NOMO-1 (cell line): ENCODE data around the gene SYNE2.
"Not testable (repeated sequence)": the region's sequence is repeated elsewhere in the genome, so short reads cannot be mapped to it uniquely, and the experiment has no call there.

ENCODE experiments used
- DNase-seq, 2 experiments: peaks; one replicate each; lab custom pipeline; 2025; ENCODE audit not compliant: unreplicated experiment in 2 of 2; lab: John Stamatoyannopoulos, UW

The SYNE2 gene

GRCh38 chr14:64000749-64001148 lies 147.9 kb downstream of the SYNE2 start:
- DNase-seq: no peak

- DNase-seq: peak in 1 of 2 experiments; percentile 9
These were observed 153.0 kb downstream of the SYNE2 start for GRCh38 chr14:64005822-64006221.

- DNase-seq: no peak
These were observed 155.2 kb downstream of the SYNE2 start for GRCh38 chr14:64008016-64008415.

- no peak for DNase-seq
These were observed 159.2 kb downstream of the SYNE2 start for GRCh38 chr14:64012003-64012402.

GRCh38 chr14:64012720-64013119 lies 159.9 kb downstream of the SYNE2 start:
- no peak for DNase-seq

- DNase-seq: no peak
These were observed 172.7 kb downstream of the SYNE2 start for GRCh38 chr14:64025479-64025878.

- no peak for DNase-seq
These were observed 173.8 kb downstream of the SYNE2 start for GRCh38 chr14:64026600-64026999.

GRCh38 chr14:64035143-64035542 lies 182.3 kb downstream of the SYNE2 start:
- no peak for DNase-seq

GRCh38 chr14:64037869-64038745 lies 185.3 kb downstream of the SYNE2 start:
- not testable (repeated sequence) for DNase-seq

GRCh38 chr14:64038841-64039542 lies 186.2 kb downstream of the SYNE2 start:
- DNase-seq: no peak

- DNase-seq: no peak
These were observed 187.2 kb downstream of the SYNE2 start for GRCh38 chr14:64040044-64040443.

- not testable (repeated sequence) for DNase-seq
These were observed 190.5 kb downstream of the SYNE2 start for GRCh38 chr14:64043296-64043695.

GRCh38 chr14:64045091-64045490 lies 192.3 kb downstream of the SYNE2 start:
- no peak for DNase-seq

- no peak for DNase-seq
These were observed 197.0 kb downstream of the SYNE2 start for GRCh38 chr14:64049616-64050381.

- DNase-seq: no peak
These were observed 201.2 kb downstream of the SYNE2 start for GRCh38 chr14:64053694-64054669.

GRCh38 chr14:64059454-64060198 lies 206.8 kb downstream of the SYNE2 start:
- DNase-seq: no peak

- no peak for DNase-seq
These were observed 207.4 kb downstream of the SYNE2 start for GRCh38 chr14:64060199-64060545.

GRCh38 chr14:64060648-64061096 lies 207.9 kb downstream of the SYNE2 start:
- DNase-seq: no peak

GRCh38 chr14:64061115-64061514 lies 208.3 kb downstream of the SYNE2 start:
- no peak for DNase-seq
